Measurements from ENCODE around the gene MINDY4.
A peak's percentile ranks its signal among the peaks of the same experiment; 100 is the strongest.

MINDY4 gene

DNA sequence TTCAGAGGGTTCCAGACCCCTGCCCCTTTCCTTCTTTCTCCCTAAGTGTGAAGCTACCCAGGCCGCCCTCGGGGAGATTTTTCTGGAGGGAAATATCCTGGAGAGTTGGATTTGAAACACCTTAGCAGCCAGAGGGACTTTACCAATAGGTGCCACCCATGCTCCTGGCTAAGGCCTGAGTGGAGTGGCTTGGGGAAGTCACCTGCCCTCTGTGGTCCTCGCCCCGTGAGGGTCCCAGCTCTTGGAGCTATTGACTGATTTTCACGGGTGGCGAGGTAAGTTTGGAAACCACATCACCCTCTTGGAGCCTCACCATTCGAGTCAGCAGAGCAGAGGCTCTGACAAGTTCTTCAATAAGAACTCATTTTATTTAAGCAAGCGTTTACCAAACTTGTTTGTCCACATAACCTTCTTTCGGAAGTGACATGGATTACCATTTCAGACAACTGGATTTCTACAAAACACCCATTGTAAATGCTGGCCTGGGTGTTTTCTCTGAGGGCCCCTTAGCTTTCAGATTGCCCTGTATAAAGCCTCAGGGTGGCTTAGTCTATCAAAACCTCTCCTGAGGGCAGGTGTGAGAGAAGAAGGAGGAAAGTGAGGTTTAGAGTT is 160.8 kb downstream of the MINDY4 start:
- H3K9ac ChIP-seq (ENCODE audit: low read depth in 1 of 2, low read length in 2 of 2) = no peak overlapping the region
- H3K9me3 ChIP-seq (ENCODE audit: control insufficient read depth in 1 of 2, low read length in 2 of 2) = peaks cover 0 to 3% of the 10 kb centered on the region in 2 donors
- no peak overlapping the region for H3K27ac ChIP-seq (ENCODE audit: low read depth, low read length)
- H3K36me3 ChIP-seq (ENCODE audit: control insufficient read depth in 1 of 2, insufficient read depth in 2 of 2, low read length in 2 of 2) = no peaks in the 10 kb centered on the region
- H3K4me3 ChIP-seq (ENCODE audit: low read depth in 1 of 2, low read length in 2 of 2) = no peak overlapping the region
- H3K27me3 ChIP-seq (ENCODE audit: control insufficient read depth in 1 of 2, insufficient read depth in 2 of 2, low read length in 2 of 2) = no peaks in the 10 kb centered on the region
- H3K4me1 ChIP-seq (ENCODE audit: control insufficient read depth in 1 of 2, insufficient read depth in 2 of 2, low read length in 2 of 2) = peaks cover 5 to 8% of the 10 kb centered on the region in 2 donors

- H3K9ac ChIP-seq (ENCODE audit: low read depth in 1 of 2, low read length in 2 of 2) = no peak overlapping the region
- no peak overlapping the region for H3K4me3 ChIP-seq (ENCODE audit: low read depth in 1 of 2, low read length in 2 of 2)
- H3K27ac ChIP-seq (ENCODE audit: low read depth, low read length) = no peak overlapping the region
- H3K4me1 ChIP-seq (ENCODE audit: control insufficient read depth in 1 of 2, insufficient read depth in 2 of 2, low read length in 2 of 2) = peaks cover 10 to 14% of the 10 kb centered on the region in 2 donors
- H3K9me3 ChIP-seq (ENCODE audit: control insufficient read depth in 1 of 2, low read length in 2 of 2) = no peaks in the 10 kb centered on the region
- H3K36me3 ChIP-seq (ENCODE audit: control insufficient read depth in 1 of 2, insufficient read depth in 2 of 2, low read length in 2 of 2) = no peaks in the 10 kb centered on the region
- no peaks in the 10 kb centered on the region for H3K27me3 ChIP-seq (ENCODE audit: control insufficient read depth in 1 of 2, insufficient read depth in 2 of 2, low read length in 2 of 2)
These were observed 161.3 kb downstream of the MINDY4 start for GRCh38 chr7:30932562-30932961.

DNA sequence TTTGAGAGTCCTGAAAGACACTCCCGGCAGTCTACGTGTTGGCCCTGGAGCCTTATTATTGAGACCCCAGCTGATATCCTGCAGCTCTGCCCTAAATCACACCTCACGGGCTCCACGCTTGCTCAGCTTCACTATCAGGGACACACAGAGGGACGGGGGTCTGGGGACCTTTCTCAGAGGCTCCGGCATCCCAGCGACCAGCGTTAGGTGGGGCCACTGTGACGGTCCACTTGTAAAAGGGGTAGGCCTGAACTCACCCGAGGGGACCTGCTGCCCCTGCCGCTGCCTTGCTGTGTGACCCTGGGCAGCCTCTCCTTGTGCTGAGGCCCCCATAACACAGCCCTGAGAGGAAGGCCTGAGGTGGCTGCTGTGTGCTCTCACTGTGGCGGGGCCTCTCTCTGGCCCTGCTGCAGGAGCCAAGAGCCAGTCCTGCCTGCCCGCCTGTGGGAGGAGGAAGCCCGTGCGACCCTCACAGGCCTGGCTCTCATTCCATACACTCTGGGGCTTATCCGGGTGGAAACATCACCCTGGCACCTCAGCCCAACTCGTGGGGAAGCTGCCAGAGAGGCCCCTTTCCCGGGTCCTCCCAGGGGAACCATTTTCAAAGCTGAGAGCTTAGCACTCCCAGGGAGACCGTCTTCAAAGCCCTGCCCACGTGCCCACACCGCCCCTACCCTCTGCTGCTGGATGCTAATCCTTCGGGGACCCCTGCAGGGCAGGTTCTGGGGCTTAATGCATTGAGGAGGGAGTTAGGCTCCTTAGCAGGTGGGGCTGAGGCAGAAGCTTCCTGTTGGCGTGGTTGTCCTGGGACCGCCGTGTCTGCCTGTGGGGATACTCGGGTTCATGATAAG is 162.1 kb downstream of the MINDY4 start:
- Histone ChIP-seq H3K9ac (ENCODE audit: low read depth in 1 of 2, low read length in 2 of 2) (no peak overlapping the region), H3K9me3 (ENCODE audit: control insufficient read depth in 1 of 2, low read length in 2 of 2) (no peaks in the 10 kb centered on the region), H3K27me3 (ENCODE audit: control insufficient read depth in 1 of 2, insufficient read depth in 2 of 2, low read length in 2 of 2) (no peaks in the 10 kb centered on the region), H3K36me3 (ENCODE audit: control insufficient read depth in 1 of 2, insufficient read depth in 2 of 2, low read length in 2 of 2) (no peaks in the 10 kb centered on the region), H3K4me1 (ENCODE audit: control insufficient read depth in 1 of 2, insufficient read depth in 2 of 2, low read length in 2 of 2) (peaks cover 17 to 20% of the 10 kb centered on the region in 2 donors), H3K4me3 (ENCODE audit: low read depth in 1 of 2, low read length in 2 of 2) (no peak overlapping the region), H3K27ac (ENCODE audit: low read depth, low read length) (no peak overlapping the region)

GRCh38 chr7:30934225-30934624 is 163.0 kb downstream of the MINDY4 start:
- Histone ChIP-seq H3K27ac (ENCODE audit: low read depth, low read length) (no peak overlapping the region), H3K9ac (ENCODE audit: low read depth in 1 of 2, low read length in 2 of 2) (no peak overlapping the region), H3K27me3 (ENCODE audit: control insufficient read depth in 1 of 2, insufficient read depth in 2 of 2, low read length in 2 of 2) (no peaks in the 10 kb centered on the region), H3K4me3 (ENCODE audit: low read depth in 1 of 2, low read length in 2 of 2) (no peak overlapping the region), H3K9me3 (ENCODE audit: control insufficient read depth in 1 of 2, low read length in 2 of 2) (no peaks in the 10 kb centered on the region), H3K36me3 (ENCODE audit: control insufficient read depth in 1 of 2, insufficient read depth in 2 of 2, low read length in 2 of 2) (no peaks in the 10 kb centered on the region), H3K4me1 (ENCODE audit: control insufficient read depth in 1 of 2, insufficient read depth in 2 of 2, low read length in 2 of 2) (peaks cover 23 to 26% of the 10 kb centered on the region in 2 donors)

- H3K27ac ChIP-seq (ENCODE audit: low read depth, low read length) = no peak overlapping the region
- no peak overlapping the region for H3K9ac ChIP-seq (ENCODE audit: low read depth in 1 of 2, low read length in 2 of 2)
- peaks cover 23 to 26% of the 10 kb centered on the region in 2 donors for H3K4me1 ChIP-seq (ENCODE audit: control insufficient read depth in 1 of 2, insufficient read depth in 2 of 2, low read length in 2 of 2)
- H3K36me3 ChIP-seq (ENCODE audit: control insufficient read depth in 1 of 2, insufficient read depth in 2 of 2, low read length in 2 of 2) = no peaks in the 10 kb centered on the region
- H3K27me3 ChIP-seq (ENCODE audit: control insufficient read depth in 1 of 2, insufficient read depth in 2 of 2, low read length in 2 of 2) = no peaks in the 10 kb centered on the region
- H3K9me3 ChIP-seq (ENCODE audit: control insufficient read depth in 1 of 2, low read length in 2 of 2) = no peaks in the 10 kb centered on the region
- H3K4me3 ChIP-seq (ENCODE audit: low read depth in 1 of 2, low read length in 2 of 2) = no peak overlapping the region
These were observed 163.7 kb downstream of the MINDY4 start for GRCh38 chr7:30934732-30935568.

DNA sequence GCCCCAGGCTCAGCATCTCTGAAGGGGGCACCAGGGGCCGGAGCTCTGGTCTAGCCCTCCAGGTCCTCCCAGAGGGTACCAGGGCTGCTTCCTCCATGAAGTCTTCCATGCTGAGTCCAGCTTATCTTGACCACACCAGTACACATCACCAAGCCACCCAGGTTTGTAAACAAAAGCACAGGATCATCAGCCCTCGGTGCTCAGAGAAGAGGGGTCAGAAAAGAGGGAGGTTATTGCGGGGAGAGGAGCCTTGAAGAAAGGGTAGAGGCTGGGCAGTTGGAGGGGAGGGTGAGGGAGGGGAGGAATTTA is 164.3 kb downstream of the MINDY4 start:
- no peak overlapping the region for H3K9ac ChIP-seq (ENCODE audit: low read depth in 1 of 2, low read length in 2 of 2)
- no peak overlapping the region for H3K4me3 ChIP-seq (ENCODE audit: low read depth in 1 of 2, low read length in 2 of 2)
- H3K36me3 ChIP-seq (ENCODE audit: control insufficient read depth in 1 of 2, insufficient read depth in 2 of 2, low read length in 2 of 2) = no peaks in the 10 kb centered on the region
- no peak overlapping the region for H3K27ac ChIP-seq (ENCODE audit: low read depth, low read length)
- H3K9me3 ChIP-seq (ENCODE audit: control insufficient read depth in 1 of 2, low read length in 2 of 2) = no peaks in the 10 kb centered on the region
- H3K27me3 ChIP-seq (ENCODE audit: control insufficient read depth in 1 of 2, insufficient read depth in 2 of 2, low read length in 2 of 2) = no peaks in the 10 kb centered on the region
- H3K4me1 ChIP-seq (ENCODE audit: control insufficient read depth in 1 of 2, insufficient read depth in 2 of 2, low read length in 2 of 2) = peaks cover 23 to 26% of the 10 kb centered on the region in 2 donors

GRCh38 chr7:30936650-30937245 is 165.5 kb downstream of the MINDY4 start:
- Histone ChIP-seq H3K9ac (ENCODE audit: low read depth in 1 of 2, low read length in 2 of 2) (no peak overlapping the region), H3K36me3 (ENCODE audit: control insufficient read depth in 1 of 2, insufficient read depth in 2 of 2, low read length in 2 of 2) (no peaks in the 10 kb centered on the region), H3K27ac (ENCODE audit: low read depth, low read length) (no peak overlapping the region), H3K4me1 (ENCODE audit: control insufficient read depth in 1 of 2, insufficient read depth in 2 of 2, low read length in 2 of 2) (peaks cover 23 to 31% of the 10 kb centered on the region in 2 donors), H3K4me3 (ENCODE audit: low read depth in 1 of 2, low read length in 2 of 2) (no peak overlapping the region), H3K9me3 (ENCODE audit: control insufficient read depth in 1 of 2, low read length in 2 of 2) (no peaks in the 10 kb centered on the region), H3K27me3 (ENCODE audit: control insufficient read depth in 1 of 2, insufficient read depth in 2 of 2, low read length in 2 of 2) (no peaks in the 10 kb centered on the region)

DNA sequence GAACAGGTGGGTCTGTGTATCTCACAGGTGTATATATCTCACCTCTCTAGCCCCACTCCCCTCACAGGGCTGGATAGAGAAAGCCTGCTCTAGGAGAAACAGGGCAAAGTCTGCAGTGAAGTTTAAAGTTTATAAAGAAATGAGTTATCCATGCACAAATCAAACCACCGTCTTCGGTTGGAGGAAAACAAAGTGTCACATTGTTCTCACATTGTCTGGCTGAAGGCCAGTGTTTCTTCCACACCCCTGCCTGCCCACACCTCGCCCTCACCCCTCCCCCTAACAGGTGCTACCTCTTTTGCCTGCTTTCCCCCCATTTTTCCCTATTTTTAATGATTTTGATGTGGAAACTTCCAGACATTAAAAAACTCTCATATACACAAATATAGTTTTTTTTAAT is 166.2 kb downstream of the MINDY4 start:
- Histone ChIP-seq H3K9me3 (ENCODE audit: control insufficient read depth in 1 of 2, low read length in 2 of 2) (no peaks in the 10 kb centered on the region), H3K9ac (ENCODE audit: low read depth in 1 of 2, low read length in 2 of 2) (no peak overlapping the region), H3K4me3 (ENCODE audit: low read depth in 1 of 2, low read length in 2 of 2) (no peak overlapping the region), H3K4me1 (ENCODE audit: control insufficient read depth in 1 of 2, insufficient read depth in 2 of 2, low read length in 2 of 2) (peaks cover 23 to 34% of the 10 kb centered on the region in 2 donors), H3K36me3 (ENCODE audit: control insufficient read depth in 1 of 2, insufficient read depth in 2 of 2, low read length in 2 of 2) (no peaks in the 10 kb centered on the region), H3K27ac (ENCODE audit: low read depth, low read length) (no peak overlapping the region), H3K27me3 (ENCODE audit: control insufficient read depth in 1 of 2, insufficient read depth in 2 of 2, low read length in 2 of 2) (no peaks in the 10 kb centered on the region)

DNA sequence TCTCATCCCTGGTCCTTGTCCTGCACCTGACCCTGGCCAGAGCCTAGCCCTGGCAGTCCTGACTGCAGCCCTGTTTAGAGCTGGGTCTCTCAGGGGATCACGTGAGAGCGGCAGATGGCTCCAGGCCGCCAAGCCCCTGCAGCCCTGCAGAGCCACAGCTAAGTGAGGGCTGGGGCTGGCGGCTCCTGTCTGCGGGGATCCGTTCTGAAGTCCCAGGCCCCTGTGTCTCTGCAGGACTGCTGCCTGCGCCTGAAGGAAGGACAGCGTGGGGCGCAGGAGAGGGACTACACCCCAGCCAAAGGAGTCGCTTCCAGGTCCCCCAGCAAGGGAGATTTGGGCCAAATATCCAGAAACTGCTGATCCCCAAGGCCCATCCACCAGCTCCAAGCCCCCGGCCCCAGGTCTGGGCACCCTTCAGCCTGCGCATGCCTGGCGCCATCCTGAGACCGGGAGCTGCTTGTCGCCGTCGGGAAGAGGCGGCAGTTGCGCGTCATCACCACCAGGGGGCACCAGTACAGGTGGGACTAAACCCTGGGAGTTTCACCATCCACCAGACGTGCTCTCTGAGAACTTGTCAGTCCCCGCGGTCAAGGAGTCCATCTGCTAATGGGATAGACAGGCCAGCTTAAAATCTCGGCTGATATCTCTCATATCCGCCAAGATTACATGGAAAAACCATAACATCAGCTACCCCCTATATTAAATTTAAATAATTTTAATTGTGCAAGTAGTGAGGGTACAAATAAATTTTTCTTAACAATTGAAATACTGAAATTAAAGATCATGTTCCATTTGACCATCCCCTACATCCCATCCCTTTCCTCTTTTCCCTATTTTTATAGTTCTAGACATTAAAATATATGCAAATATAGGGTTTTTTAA is 167.5 kb downstream of the MINDY4 start:
- no peaks in the 10 kb centered on the region for H3K27me3 ChIP-seq (ENCODE audit: control insufficient read depth in 1 of 2, insufficient read depth in 2 of 2, low read length in 2 of 2)
- no peak overlapping the region for H3K4me3 ChIP-seq (ENCODE audit: low read depth in 1 of 2, low read length in 2 of 2)

More for the DNA sequence above, 167.5 kb downstream of the MINDY4 start:
- peaks cover 23 to 40% of the 10 kb centered on the region in 2 donors for H3K4me1 ChIP-seq (ENCODE audit: control insufficient read depth in 1 of 2, insufficient read depth in 2 of 2, low read length in 2 of 2)
- no peak overlapping the region for H3K27ac ChIP-seq (ENCODE audit: low read depth, low read length)
- no peaks in the 10 kb centered on the region for H3K36me3 ChIP-seq (ENCODE audit: control insufficient read depth in 1 of 2, insufficient read depth in 2 of 2, low read length in 2 of 2)
- no peaks in the 10 kb centered on the region for H3K9me3 ChIP-seq (ENCODE audit: control insufficient read depth in 1 of 2, low read length in 2 of 2)
- peak overlapping the region in 1 of 2 donors; percentile 12 for H3K9ac ChIP-seq (ENCODE audit: low read depth in 1 of 2, low read length in 2 of 2)
